Measurements from ENCODE around the gene NR5A2. TPM values are rescaled to one million over a fixed set of nuclear protein-coding genes. Genes with fewer than 3 reads are reported as not detected.

Gene NR5A2
- polyA plus RNA-seq, 3 donors: 2.1 to 20.8 (median 3.6) TPM

DNA sequence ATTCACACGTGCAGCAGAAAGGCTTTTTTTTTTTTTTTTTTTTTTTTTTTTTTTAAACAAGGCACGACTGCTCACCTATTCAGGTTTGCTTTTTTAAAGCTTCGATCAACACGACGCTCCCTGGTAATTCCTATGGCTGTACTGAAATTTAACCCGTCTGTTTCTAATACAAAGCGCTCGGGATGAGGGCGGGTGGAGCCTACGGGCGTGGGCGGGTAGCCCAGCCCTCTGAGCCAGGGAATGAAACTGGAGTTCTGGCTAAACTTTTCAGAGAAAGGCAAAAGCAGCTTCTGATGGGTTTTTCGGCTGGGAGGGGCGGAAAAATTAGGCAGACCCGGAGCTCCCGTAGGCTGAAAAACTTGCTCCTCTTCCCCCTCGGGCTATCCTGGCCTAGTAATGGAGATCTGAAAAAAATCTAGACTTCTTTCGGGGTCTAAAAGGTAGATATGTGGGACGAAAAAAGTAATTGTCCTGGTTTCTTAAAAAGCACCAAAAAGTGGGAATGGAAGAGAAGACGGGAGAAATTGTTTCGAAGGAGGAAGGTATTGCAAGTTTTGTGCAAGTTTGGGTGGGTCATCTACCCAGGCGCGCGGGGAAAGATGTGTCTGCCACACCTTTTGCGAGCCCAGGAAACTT, 7.4 kb downstream of the NR5A2 start:
- H3K27ac ChIP-seq (ENCODE audit: low read depth, low read length): no peak overlapping the region
- WGBS, 3 donors: 9% methylated on average over 25 of the region's 25 CpGs

- 5 to 7% (median 7%) methylated on average over 36 of the region's 36 CpGs for WGBS, 3 donors
- H3K27ac ChIP-seq (ENCODE audit: low read depth, low read length): no peak overlapping the region
These were observed 8.0 kb downstream of the NR5A2 start for GRCh38 chr1:200035397-200035955.

DNA sequence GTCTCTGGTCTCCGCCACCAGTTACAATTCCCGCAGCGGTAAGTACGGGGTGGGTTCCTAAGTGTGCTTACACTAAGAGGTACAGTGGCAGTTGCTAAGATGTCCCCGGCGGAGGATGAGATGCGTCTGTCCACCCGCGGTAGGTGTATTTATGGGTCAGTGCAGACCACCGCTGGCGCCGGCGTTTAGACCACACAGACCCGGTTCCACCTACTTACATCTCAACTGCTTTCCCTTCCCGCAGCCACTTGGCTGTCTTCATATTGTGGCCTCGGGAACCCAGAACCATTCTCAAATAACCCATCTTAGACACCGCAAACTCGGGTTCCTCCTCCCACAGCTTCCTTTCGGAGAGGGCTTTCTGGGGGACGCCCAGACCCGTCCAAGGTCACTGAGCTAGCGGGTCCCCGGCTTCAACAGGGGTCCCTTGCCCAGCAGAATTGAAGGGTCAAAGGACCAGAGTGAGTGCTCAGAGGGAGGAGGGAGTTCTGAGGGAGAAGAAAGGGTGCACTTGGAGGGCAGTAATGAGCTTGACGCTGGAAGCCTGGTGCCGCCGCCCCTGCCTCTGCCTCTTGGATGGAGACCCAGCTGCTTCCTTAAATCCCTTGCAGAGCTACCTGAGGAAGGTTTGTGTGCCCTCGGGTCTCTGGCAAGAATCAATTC, 8.6 kb downstream of the NR5A2 start:
- 16 to 25% (median 18%) methylated on average over 27 of the region's 27 CpGs for WGBS, 3 donors
- no peak overlapping the region for H3K27ac ChIP-seq (ENCODE audit: low read depth, low read length)

DNA sequence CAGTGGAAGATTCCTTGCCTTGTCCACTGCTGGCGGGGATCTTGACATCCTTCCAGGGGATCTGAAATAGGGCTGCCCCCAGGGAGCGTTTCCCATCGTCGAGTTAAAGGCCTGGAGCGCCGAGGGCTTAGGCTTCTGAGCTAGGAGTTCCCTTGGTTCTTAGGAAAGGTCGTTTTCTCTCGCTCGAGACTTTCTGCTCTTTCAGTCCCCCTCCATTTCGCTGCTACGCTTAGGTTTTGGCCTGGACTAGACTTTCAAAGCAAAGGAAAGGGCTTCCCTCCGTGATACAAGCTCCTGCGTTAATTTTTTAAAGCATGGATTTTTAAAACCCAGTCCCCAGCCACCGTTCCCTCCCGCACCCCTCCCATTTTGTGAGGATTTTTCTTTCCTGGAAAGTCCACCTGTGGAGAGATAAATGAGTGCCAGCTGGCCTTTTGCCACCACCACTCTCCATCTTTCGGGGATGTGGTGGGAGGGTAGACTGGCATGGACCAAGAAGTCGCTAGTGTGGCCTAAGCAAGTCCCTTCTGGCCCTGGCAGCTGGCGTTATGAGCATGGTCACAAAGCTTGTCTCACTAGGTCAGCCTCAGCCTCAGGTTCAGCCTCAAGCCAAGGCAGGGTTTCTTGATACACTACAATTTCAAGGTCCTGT, 9.2 kb downstream of the NR5A2 start:
- WGBS, 3 donors: 10 to 34% (median 29%) methylated on average over 18 of the region's 18 CpGs
- H3K27ac ChIP-seq (ENCODE audit: low read depth, low read length): no peak overlapping the region

GRCh38 chr1:200037501-200037900, 10.0 kb downstream of the NR5A2 start:
- 43 to 67% (median 64%) methylated on average over 2 of the region's 2 CpGs for WGBS, 3 donors
- no peak overlapping the region for H3K27ac ChIP-seq (ENCODE audit: low read depth, low read length)

- 23 to 53% (median 52%) methylated on average over 8 of the region's 8 CpGs for WGBS, 3 donors
These were observed 10.4 kb downstream of the NR5A2 start for GRCh38 chr1:200037904-200038303.

GRCh38 chr1:200038325-200038980, 10.9 kb downstream of the NR5A2 start:
- WGBS, 3 donors: 5 to 16% (median 15%) methylated on average over 32 of the region's 32 CpGs
- H3K27ac ChIP-seq (ENCODE audit: low read depth, low read length): no peak overlapping the region

More at GRCh38 chr1:200037904-200038303, 10.4 kb downstream of the NR5A2 start:
- H3K27ac ChIP-seq (ENCODE audit: low read depth, low read length): no peak overlapping the region

DNA sequence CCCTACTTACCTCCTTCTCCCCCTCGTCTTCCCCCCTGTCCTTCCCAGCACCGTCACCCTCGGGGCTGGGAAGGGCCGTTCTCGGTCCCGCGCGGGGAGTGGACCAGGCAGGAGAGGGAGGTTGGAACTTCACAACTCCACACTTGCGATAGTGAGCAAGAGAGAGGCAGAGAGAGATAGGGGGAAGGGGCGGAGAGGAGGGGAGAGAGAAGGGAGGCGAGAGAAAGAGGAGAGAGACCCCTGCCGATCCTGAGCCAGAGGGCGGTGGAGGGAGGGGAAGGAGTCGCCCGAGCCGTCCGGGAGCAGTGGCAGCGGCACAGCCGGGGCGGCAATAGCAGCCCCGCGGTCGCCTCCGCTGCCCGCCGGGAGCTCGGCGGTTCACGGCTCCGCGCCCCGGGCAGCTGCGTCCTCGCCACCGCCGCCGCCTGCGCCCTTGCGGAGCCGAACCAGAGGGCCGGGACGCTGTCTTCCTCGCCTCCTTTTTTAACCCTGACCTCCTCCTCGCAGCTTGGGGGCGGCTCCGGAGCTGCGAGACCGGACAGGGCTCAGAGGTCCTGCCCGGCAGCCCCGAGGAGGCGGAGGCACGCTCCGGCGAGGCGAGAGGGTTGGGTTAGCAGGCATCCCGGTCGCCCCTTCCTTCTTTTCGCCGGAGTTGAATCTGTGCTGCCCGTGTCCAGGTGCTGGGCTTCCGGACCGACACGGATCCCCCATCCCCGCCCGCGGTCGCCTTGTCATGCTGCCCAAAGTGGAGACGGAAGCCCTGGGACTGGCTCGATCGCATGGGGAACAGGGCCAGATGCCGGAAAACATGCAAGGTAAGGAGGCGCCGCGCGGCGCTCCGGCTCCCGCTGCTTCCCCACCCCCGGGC, 11.7 kb downstream of the NR5A2 start:
- H3K27ac ChIP-seq (ENCODE audit: low read depth, low read length): no peak overlapping the region
- WGBS, 3 donors: 0 to 1% (median 1%) methylated on average over 59 to 79 of the region's 79 CpGs

- 1 to 3% (median 2%) methylated on average over 26 of the region's 26 CpGs for whole genome bisulfite sequencing, 3 donors
- no peak overlapping the region for H3K27ac ChIP-seq (ENCODE audit: low read depth, low read length)
These were observed 12.5 kb downstream of the NR5A2 start for GRCh38 chr1:200039849-200040474.

GRCh38 chr1:200040481-200041138, 13.1 kb downstream of the NR5A2 start:
- whole genome bisulfite sequencing, 3 donors: 1 to 4% (median 4%) methylated on average over 35 of the region's 35 CpGs
- H3K27ac ChIP-seq (ENCODE audit: low read depth, low read length): no peak overlapping the region

DNA sequence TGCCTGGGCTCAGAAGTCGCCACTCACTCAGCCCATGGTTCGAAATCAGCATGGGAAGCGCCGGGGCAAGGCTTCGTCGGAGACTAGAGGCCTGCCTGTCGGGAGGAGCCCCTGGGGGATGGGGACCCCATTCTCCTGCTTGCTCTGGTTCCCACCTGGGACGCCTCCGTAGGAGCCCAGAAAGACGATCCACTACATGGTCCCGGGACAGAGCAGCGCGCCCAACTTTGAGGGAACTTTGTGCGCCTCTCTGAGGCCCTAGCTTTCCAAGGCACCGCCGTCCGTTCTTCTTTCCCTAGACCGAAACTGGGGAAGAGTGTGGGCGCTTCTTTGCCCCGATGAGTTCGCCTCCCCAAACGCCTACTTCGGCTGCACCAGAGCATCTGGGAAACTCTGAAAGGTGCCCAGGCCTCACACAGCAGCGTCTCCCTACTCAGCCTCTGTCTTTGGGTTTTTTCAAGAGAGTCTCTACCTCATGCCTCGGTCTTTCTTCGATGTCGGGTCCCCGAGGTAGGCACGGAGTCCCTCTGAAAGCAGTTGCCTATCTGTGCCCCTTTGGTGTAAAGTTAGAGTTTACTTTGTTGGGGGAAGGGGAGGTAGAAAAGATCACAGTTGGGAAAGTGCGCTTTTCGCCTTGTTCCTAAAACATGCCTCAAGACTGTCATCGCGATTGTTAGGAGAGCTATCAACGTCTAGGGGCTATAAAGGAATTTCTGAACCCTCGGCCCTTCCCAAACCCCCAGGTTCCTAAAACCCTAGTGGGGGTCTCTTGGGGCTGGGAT, 14.0 kb downstream of the NR5A2 start:
- 4 to 19% (median 16%) methylated on average over 35 of the region's 35 CpGs for WGBS, 3 donors
- no peak overlapping the region for H3K27ac ChIP-seq (ENCODE audit: low read depth, low read length)

- H3K27ac ChIP-seq (ENCODE audit: low read depth, low read length): no peak overlapping the region
- WGBS, 3 donors: 1 to 9% (median 6%) methylated on average over 22 of the region's 22 CpGs
These were observed 14.6 kb downstream of the NR5A2 start for GRCh38 chr1:200042119-200042551.

DNA sequence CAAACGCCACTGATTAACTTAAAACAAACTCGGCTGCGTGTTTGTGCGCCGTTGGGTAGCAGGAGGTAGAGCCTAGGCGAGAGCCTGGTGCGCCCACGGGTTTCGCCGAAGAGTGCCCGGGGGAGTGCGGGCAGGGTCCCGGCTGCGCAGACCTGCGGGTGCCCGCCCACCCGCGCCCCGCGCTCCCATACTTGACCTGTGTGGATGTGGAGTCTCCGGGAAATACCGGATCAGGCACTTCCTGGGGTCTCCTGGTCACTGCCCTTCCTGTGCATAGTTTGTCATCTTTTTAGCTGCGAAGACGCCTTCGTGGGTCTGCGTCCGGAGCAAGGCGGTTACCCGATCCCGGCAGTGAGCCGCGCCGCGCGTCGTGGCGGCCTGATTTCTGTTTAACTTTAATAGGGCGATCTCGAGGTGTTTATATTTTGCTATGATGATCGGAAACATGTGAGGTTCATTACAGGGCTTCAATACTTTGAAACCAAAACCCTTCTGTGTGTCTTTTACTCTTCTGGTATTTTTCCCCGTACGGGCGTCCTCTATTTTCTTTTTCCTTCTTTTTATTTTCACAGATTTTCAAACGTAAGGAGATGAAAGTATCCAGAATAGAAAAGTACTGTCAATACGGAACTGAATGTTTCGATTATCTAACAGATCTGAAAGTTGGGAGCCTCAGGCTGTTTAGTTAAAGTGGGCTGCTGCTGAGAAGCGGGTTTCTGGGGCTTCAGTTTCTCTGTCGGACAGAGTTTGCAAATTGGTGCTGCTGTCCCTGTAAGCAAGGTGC, 15.2 kb downstream of the NR5A2 start:
- no peak overlapping the region for H3K27ac ChIP-seq (ENCODE audit: low read depth, low read length)
- WGBS, 3 donors: 1 to 3% (median 2%) methylated on average over 48 of the region's 48 CpGs

DNA sequence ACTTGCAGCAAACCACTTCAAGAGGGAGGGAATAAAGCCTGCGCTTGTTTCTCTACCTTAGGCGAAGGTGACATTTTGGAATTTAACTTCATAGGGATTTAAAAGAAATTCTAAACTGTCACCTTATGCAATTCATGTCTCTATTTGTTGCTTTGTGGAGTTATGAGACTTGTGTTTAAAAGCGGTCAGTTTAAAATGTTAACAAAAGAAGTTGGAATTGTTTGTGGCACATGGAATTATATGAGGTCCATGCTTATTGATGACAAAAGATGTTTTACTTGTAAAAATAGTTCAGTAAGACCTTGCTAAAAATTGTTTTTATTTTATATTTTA, 15.8 kb downstream of the NR5A2 start:
- H3K27ac ChIP-seq (ENCODE audit: low read depth, low read length): no peak overlapping the region
- WGBS, 3 donors: 6 to 24% (median 24%) methylated on average over 3 of the region's 3 CpGs

DNA sequence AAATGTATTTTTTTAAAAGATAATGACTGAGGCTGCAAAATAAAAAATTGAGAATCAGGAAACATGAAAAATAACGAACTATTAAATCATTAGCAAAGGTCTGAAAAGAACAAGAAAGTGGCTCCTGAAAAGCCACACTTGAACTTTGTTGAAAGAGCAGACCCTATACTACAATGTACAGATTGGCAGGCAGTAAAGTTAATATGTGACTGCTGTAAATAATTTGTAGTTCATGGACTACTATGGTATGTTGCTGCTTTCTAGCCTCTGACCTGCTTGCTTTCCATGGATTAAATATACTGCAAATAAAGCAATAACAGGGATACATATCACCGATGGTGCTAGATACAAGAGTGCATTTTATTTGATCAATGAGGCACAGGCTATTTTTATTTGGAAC, 18.6 kb downstream of the NR5A2 start:
- WGBS, 3 donors: 24 to 87% (median 83%) methylated on average over 2 of the region's 2 CpGs

DNA sequence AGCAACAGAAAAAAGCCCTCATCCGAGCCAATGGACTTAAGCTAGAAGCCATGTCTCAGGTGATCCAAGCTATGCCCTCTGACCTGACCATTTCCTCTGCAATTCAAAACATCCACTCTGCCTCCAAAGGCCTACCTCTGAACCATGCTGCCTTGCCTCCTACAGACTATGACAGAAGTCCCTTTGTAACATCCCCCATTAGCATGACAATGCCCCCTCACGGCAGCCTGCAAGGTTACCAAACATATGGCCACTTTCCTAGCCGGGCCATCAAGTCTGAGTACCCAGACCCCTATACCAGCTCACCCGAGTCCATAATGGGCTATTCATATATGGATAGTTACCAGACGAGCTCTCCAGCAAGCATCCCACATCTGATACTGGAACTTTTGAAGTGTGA, 20.7 kb downstream of the NR5A2 start:
- no peak overlapping the region for H3K27ac ChIP-seq (ENCODE audit: low read depth, low read length)
- WGBS, 3 donors: 43 to 81% (median 75%) methylated on average over 5 of the region's 5 CpGs

More for the DNA sequence above, 18.6 kb downstream of the NR5A2 start:
- no peak overlapping the region for H3K27ac ChIP-seq (ENCODE audit: low read depth, low read length)

Measured in adipose tissue (tissue), 3 donors.